Heart left ventricle (tissue), 16 donors: ENCODE data around the gene PARVA. TPM values are rescaled to one million over a fixed set of nuclear protein-coding genes. Genes with fewer than 3 reads are reported as not detected.

ENCODE experiments used
- ATAC-seq, 4 donors: fragments of 200-7000 bp; cut with Tn5 transposase; one replicate each; pipeline ENCODE4 v1.9.1; 2020 to 2022; ENCODE audit warnings: moderate library complexity in 4 of 4, mild to moderate bottlenecking in 3 of 4, moderate number of reproducible peaks in 1 of 4
- DNase-seq, 5 donors: peaks; one replicate each; pipeline ENCODE4 v3.0.0-alpha.2; 2020
- H3K27ac ChIP-seq, 12 donors: fragments of 200-600 bp; sonication (generic) in 4 of 12; one replicate each; pipeline versions ENCODE4 v1.5.0 to v1.8.0; 2016 to 2022; ENCODE audit warnings: mild to moderate bottlenecking in 2 of 12
- H3K27me3 ChIP-seq, 9 donors: fragments of 200-600 bp; sonication (generic) in 2 of 9; one replicate each; pipeline versions ENCODE4 v1.5.1 to v1.8.0; 2016 to 2022; ENCODE audit warnings: mild to moderate bottlenecking in 3 of 9
- H3K36me3 ChIP-seq, 9 donors: fragments of 200-600 bp; sonication (generic) in 2 of 9; one replicate each; pipeline versions ENCODE4 v1.5.0 to v1.8.0; 2018 to 2022; ENCODE audit warnings: mild to moderate bottlenecking in 2 of 9
- H3K4me1 ChIP-seq, 12 donors: fragments of 200-600 bp; sonication (generic) in 4 of 12; one replicate each; pipeline versions ENCODE4 v1.5.0 to v1.8.0; 2016 to 2022; ENCODE audit warnings: mild to moderate bottlenecking in 3 of 12
- H3K4me3 ChIP-seq, 12 donors: fragments of 200-600 bp; sonication (generic) in 4 of 12; one replicate each; pipeline versions ENCODE4 v1.5.0 to v1.8.0; 2017 to 2022; ENCODE audit warnings: mild to moderate bottlenecking in 9 of 12, moderate library complexity in 4 of 12
- H3K9me3 ChIP-seq, 12 donors: fragments of 200-600 bp; sonication (generic) in 4 of 12; one replicate each; pipeline versions ENCODE4 v1.5.0 to v1.8.0; 2016 to 2022; ENCODE audit warnings: mild to moderate bottlenecking in 1 of 12
- POLR2A ChIP-seq, 2 donors: fragments of 450-650 bp; IDR thresholded peaks; one replicate each; pipeline ENCODE4 v1.6.1; 2017; ENCODE audit warnings: antibody characterized with exemption in 2 of 2, mild to moderate bottlenecking in 2 of 2, moderate library complexity in 2 of 2
- WGBS, 4 donors: extraction: QIAGEN DNeasy Blood & Tissue Kit in 2 of 4; methylation state at CpG; one replicate each; pipeline versions ENCODE4 v1.1.5 to v1.1.7; 2013 to 2018; 5-methylcytosine and 5-hydroxymethylcytosine counted together
- intact Hi-C, 10 donors: fragments of 100-400 bp; cut with DNase I; formaldehyde crosslinking; loops; one replicate each; pipeline versions ENCODE4 v1.11.1 to v1.14.2; 2022
- polyA plus RNA-seq, 2 donors: library from polyadenylated mRNA; stranded (reverse); fragments of 200-250 nt; gene quantifications; one replicate each; pipeline ENCODE4 v1.2.3, GENCODE V29; 2013
- total RNA-seq, 9 donors: library from RNA; depleted of rRNA in 2 of 9; stranded (reverse); fragments of >200 nt in 2 of 9; fragmentation: NEBNext Ultra II Directional in 3 of 9; extraction: Animal tissue kit (Norgen Biotek cat#: 25700) in 3 of 9; gene quantifications; one replicate each; pipeline versions ENCODE4 v1.1.0 to v1.2.4, GENCODE V29; 2016 to 2023
- TF ChIP-seq, protein P1 (sequence below), 12 donors: fragments of 200-600 bp; sonication (generic) in 4 of 12; IDR thresholded peaks; one replicate each; pipeline versions ENCODE4 v1.5.0 to v1.8.0; 2018 to 2022; ENCODE audit warnings: antibody characterized with exemption in 12 of 12, mild to moderate bottlenecking in 5 of 12
- donor health status: ischemic (EF 13 %, LVEDD 7.1; RV severe dilation, severe dysfunction).
- donor health status: healthy with polysubstance abuse.
- donor health status: DM: no; HTN: yes; CAD: no.
- donor health status: DM: no; HTN: no; CAD: no.
- donor health status: ischemic (EF 25% LVEDD 6.9; RV normal size, moderate dysfunction).
- donor health status: ischemic (EF 25% LVEDD 5.7; RV mildly dilated, moderate dysfunction).
- donor health status: healthy.
- donor health status: DM: yes; HTN: yes; CAD: no.
- donor health status: ischemic (EF 35%, LVEDD 5.7; RV mildly dilated, moderate dysfunction).
- donor health status: nonischemic (EF 11% LVEDD 7.7; RV severe dilation, severe dysfunction).
- donor health status: DM: yes; HTN: yes; CAD: no.
- donor health status: PGD.
- donor health status: ischemic (EF 29% LVEDD 5.4; RV normal size, mild dysfunction).
- donor health status: nonischemic (EF 23%, LVEDD 6.1; RV moderate dilation, normal function).

Gene PARVA
- total and polyA plus RNA-seq, 11 donors, result 22.7 to 99.2 (median 65.9) TPM

DNA sequence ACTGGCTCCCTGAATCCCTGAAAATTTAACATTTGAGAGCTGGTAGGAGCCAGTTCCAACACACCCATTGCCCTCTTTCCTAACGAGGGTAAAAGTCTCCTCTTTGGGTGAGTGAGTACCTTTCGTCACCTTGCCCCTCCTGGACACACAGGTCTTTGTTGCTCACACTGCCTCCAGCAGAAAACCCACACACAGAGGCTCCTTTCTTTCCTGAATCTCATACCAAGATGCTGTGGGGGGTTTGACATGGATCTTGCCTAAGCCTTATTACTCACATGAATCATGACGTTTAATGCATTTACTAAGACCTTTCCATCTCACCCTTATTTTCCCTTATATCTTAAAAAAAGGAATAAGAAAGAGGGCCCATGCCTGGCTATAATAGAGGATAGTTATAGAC is 53.0 kb downstream of the PARVA start:
- Histone ChIP-seq H3K27ac (peak overlapping the region; percentile 18 to 92 (median 64)), H3K9me3 (no peaks in the 10 kb centered on the region), H3K4me3 (no peak overlapping the region), H3K36me3 (peaks cover 0 to 1% (median 0%) of the 10 kb centered on the region in 9 donors), H3K27me3 (no peaks in the 10 kb centered on the region), H3K4me1 (peaks cover 5 to 67% (median 50%) of the 10 kb centered on the region in 12 donors)
- ATAC-seq (no peak), DNase-seq (no peak)
- TF ChIP-seq, protein P1, sequence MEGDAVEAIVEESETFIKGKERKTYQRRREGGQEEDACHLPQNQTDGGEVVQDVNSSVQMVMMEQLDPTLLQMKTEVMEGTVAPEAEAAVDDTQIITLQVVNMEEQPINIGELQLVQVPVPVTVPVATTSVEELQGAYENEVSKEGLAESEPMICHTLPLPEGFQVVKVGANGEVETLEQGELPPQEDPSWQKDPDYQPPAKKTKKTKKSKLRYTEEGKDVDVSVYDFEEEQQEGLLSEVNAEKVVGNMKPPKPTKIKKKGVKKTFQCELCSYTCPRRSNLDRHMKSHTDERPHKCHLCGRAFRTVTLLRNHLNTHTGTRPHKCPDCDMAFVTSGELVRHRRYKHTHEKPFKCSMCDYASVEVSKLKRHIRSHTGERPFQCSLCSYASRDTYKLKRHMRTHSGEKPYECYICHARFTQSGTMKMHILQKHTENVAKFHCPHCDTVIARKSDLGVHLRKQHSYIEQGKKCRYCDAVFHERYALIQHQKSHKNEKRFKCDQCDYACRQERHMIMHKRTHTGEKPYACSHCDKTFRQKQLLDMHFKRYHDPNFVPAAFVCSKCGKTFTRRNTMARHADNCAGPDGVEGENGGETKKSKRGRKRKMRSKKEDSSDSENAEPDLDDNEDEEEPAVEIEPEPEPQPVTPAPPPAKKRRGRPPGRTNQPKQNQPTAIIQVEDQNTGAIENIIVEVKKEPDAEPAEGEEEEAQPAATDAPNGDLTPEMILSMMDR (IDR thresholded peaks at IDR 0.05), result no peak
- no peak for TF ChIP-seq POLR2A (IDR thresholded peaks at IDR 0.05)
- WGBS, 4 donors, result 62 to 69% (median 66%) methylated on average over 3 of the region's 3 CpGs
- intact Hi-C loops, result loop anchor here in 1 of 10 donors (10.0 kb wide), 1 partner anchor 54 kb away; no protein-coding TSS in a partner anchor

- Histone ChIP-seq H3K4me3 (no peak overlapping the region), H3K36me3 (no peaks in the 10 kb centered on the region), H3K27me3 (no peaks in the 10 kb centered on the region), H3K27ac (peak overlapping the region; percentile 18 to 92 (median 64)), H3K4me1 (peaks cover 5 to 74% (median 54%) of the 10 kb centered on the region in 12 donors), H3K9me3 (no peaks in the 10 kb centered on the region)
- peak; percentile 46 to 86 (median 76) for ATAC-seq
- intact Hi-C loops, result loop anchor here in 1 of 10 donors (10.0 kb wide), 1 partner anchor 54 kb away; no protein-coding TSS in a partner anchor
- TF ChIP-seq, protein P1 (IDR thresholded peaks at IDR 0.05), result no peak
- peak in 1 of 2 donors; percentile 22 for TF ChIP-seq POLR2A (IDR thresholded peaks at IDR 0.05)
- 25 to 37% (median 26%) methylated on average over 5 of the region's 5 CpGs for WGBS, 4 donors
- DNase-seq, result peak in 4 of 5 donors; percentile 51 to 81 (median 64)
Measured at GRCh38 chr11:12430954-12431595, 53.7 kb downstream of the PARVA start.

- WGBS, 4 donors, result 87 to 98% (median 94%) methylated on average over 6 of the region's 6 CpGs
- H3K27me3 ChIP-seq, result no peaks in the 10 kb centered on the region
- no peak for TF ChIP-seq POLR2A (IDR thresholded peaks at IDR 0.05)
- TF ChIP-seq, protein P1 (IDR thresholded peaks at IDR 0.05), result no peak
- intact Hi-C loops, result loop anchor here in 1 of 10 donors (10.0 kb wide), 1 partner anchor 52 kb away; no protein-coding TSS in a partner anchor
- H3K36me3 ChIP-seq, result no peaks in the 10 kb centered on the region
- no peaks in the 10 kb centered on the region for H3K9me3 ChIP-seq
- H3K27ac ChIP-seq, result peak overlapping the region in 9 of 12 donors; percentile 68 to 92 (median 82)
- H3K4me3 ChIP-seq, result no peak overlapping the region
- no peak for DNase-seq
- ATAC-seq, result no peak
- H3K4me1 ChIP-seq, result peaks cover 5 to 85% (median 57%) of the 10 kb centered on the region in 12 donors
Measured at GRCh38 chr11:12432507-12432906, 55.1 kb downstream of the PARVA start.

DNA sequence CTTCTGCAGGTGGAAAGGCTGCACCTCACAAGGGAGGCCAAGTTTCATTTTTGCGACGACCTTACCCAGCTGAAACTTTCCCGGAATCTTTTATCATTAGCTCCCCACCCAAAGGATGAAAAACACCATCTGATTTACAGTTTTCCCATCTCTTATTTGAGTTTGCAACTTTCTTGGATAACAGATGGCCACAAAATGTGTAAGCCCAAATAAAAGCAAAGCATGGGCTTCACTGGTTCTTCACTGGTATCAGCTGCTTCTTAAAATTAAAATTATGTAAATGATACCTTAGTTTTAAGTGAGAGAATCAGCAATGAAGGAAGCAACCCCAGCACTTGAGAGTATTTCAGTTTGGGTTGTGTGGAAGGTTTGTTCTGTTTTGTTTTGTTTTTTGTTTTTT is 55.8 kb downstream of the PARVA start:
- no peaks in the 10 kb centered on the region for H3K9me3 ChIP-seq
- ATAC-seq (no peak), DNase-seq (no peak)
- H3K36me3 ChIP-seq, result no peaks in the 10 kb centered on the region
- TF ChIP-seq, protein P1 (IDR thresholded peaks at IDR 0.05), result no peak
- TF ChIP-seq POLR2A (IDR thresholded peaks at IDR 0.05), result no peak
- H3K27me3 ChIP-seq, result no peaks in the 10 kb centered on the region
- WGBS, 4 donors, result 43 to 63% (median 54%) methylated on average over 3 of the region's 3 CpGs
- intact Hi-C loops, result loop anchor here in 1 of 10 donors (10.0 kb wide), 1 partner anchor 52 kb away; no protein-coding TSS in a partner anchor
- H3K4me1 ChIP-seq, result peaks cover 5 to 87% (median 57%) of the 10 kb centered on the region in 12 donors
- no peak overlapping the region for H3K4me3 ChIP-seq
- H3K27ac ChIP-seq, result peak overlapping the region in 11 of 12 donors; percentile 38 to 92 (median 76)
